ENCODE results near the gene ZP2. TPM values are rescaled to one million over a fixed set of nuclear protein-coding genes. Genes with fewer than 3 reads are reported as not detected.

ZP2 gene
- total RNA-seq, 1 experiment from 2014 or later = not detected

DNA sequence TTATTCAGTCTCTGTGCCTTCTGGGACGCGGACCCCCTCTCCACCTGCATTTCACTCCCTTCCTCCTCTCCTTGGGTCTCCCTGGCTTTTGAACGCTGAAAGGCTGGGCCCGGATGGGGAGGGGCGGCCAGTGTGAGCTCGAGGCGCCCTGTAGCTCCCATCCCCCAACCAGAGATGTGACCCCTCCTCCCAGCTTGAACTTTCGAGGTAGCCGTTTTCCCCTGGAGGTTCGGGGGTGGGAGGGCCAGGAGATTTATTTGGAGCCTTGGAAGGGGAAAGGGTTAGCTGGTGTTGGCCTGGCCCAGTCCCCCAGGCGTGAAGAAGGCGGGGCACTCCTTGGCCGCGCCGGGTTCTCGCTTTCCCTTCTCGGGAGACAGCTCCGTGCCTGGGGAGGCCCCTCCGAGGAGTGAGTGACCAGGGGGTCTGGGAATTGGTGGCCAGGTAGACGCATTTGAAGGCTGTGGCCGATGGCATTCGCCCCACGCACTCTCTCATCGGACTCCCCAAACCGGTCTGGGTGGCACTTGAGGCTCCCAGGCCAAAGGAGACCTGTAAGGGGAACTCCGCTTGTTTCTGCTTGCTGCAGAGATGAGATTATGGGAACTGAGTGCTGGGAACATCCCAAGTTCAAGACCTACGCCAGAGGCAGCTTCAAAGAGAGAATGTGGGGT lies 52.0 kb downstream of the ZP2 start:
- TF ChIP-seq EZH2 (IDR thresholded peaks at IDR 0.05; ENCODE audit: low read length, unreplicated experiment) (no peak), EZH2phosphoT487 (IDR thresholded peaks at IDR 0.05; ENCODE audit: borderline replicate concordance, low read length) (no peak)
- TF ChIP-seq, protein P1, sequence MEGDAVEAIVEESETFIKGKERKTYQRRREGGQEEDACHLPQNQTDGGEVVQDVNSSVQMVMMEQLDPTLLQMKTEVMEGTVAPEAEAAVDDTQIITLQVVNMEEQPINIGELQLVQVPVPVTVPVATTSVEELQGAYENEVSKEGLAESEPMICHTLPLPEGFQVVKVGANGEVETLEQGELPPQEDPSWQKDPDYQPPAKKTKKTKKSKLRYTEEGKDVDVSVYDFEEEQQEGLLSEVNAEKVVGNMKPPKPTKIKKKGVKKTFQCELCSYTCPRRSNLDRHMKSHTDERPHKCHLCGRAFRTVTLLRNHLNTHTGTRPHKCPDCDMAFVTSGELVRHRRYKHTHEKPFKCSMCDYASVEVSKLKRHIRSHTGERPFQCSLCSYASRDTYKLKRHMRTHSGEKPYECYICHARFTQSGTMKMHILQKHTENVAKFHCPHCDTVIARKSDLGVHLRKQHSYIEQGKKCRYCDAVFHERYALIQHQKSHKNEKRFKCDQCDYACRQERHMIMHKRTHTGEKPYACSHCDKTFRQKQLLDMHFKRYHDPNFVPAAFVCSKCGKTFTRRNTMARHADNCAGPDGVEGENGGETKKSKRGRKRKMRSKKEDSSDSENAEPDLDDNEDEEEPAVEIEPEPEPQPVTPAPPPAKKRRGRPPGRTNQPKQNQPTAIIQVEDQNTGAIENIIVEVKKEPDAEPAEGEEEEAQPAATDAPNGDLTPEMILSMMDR (conservative IDR thresholded peaks at IDR 0.05; ENCODE audit: low read depth, low read length) = no peak
- Histone ChIP-seq H3K79me2 (ENCODE audit: low read length) (peaks cover 12% of the 10 kb centered on the region), H3K4me1 (ENCODE audit: insufficient read depth, low read length) (peaks cover 49% of the 10 kb centered on the region), H3K9me3 (ENCODE audit: low read length) (no peaks in the 10 kb centered on the region), H3K9ac (ENCODE audit: low read length) (peak overlapping the region; percentile 72), H3K27me3 (ENCODE audit: low read length) (no peaks in the 10 kb centered on the region), H3F3A (ENCODE audit: low read length, unreplicated experiment) (no peaks in the 10 kb centered on the region), H4K20me1 (ENCODE audit: low read length) (no peaks in the 10 kb centered on the region; the same call in 1 of the 2 replicates), H3K36me3 (ENCODE audit: low read depth, low read length) (no peaks in the 10 kb centered on the region), H3K9me2 (replicated peaks; ENCODE audit: low read length) (no peaks in the 10 kb centered on the region), H3K27ac (ENCODE audit: low read length) (peak overlapping the region; percentile 36), H2AFZ (ENCODE audit: low read length) (peak overlapping the region; percentile 87), H3K4me3 (ENCODE audit: low read length) (peak overlapping the region; percentile 87), H3K4me2 (ENCODE audit: low read length) (peak overlapping the region; percentile 99)
- BruUV-seq (replicated peaks) = no TSS peak
- POLR2A ChIA-PET (ENCODE audit: unreplicated experiment) = interaction anchor here (0.5 to 0.7 kb wide), 2 partner anchors 10 to 131 kb away, joined by 4 to 8 read pairs; no protein-coding TSS in a partner anchor
- DNase-seq (peak; percentile 54), ATAC-seq (peak; percentile 23)
- intact Hi-C loops (cut with micrococcal nuclease) = loop anchor here (5.0 kb wide), 1 partner anchor 1163 kb away; no protein-coding TSS in a partner anchor
- CTCF ChIA-PET = interaction anchor here (1.6 kb wide), 1 partner anchor 29 kb away, joined by 10 read pairs; no protein-coding TSS in a partner anchor

DNA sequence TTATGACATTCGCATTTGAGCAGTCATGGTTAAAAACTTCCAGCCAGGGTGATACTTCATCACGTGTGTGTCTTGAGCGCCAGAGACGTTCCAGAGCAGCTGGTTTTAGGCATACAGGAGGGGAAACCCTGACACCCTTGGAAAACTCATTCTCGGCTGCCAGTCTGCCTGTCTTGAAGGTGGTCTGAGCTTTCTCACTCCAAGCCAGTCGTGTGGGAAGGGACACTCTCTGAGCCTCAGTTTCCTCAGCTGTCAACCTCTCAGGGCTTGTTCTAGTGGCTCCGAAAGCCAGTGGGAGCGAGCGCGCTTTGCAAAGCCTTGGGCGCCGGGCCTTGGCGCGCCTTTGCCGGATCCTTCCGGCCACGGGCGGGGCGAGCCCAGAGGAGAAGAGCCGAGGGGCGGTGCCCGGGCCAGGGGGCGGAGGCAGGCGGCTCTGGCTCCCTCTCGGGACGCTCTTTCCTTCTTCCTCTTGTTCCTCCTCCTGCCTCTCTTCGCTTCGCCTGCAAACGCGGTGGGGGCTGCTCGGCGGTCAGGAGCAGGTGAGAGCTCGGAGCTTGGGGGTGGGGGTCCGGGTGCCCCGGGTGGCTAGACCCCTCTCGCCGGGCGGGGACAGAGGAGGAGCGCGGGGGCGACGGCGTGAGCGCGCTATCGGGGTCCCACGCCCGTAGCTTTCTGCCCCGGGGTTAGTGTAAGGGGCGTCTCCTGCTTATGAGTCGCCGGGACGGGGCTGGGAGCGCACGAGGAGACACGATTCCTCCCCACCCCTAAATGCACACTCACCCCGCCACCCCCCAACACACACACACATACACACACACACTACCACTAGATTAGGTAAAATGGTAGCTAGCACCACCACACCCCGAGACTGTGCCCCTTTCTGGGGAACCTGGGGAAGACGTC lies 52.9 kb downstream of the ZP2 start, which contains the start of gene LDAF1:
Gene LDAF1, plus strand, starts transcription at position 467 of the 903 bp plus-strand sequence. CDS start 2,509 bp downstream, outside the sequence.
- peak; percentile 90 for ATAC-seq
- H3K79me2 ChIP-seq (ENCODE audit: low read length) = peaks cover 12% of the 10 kb centered on the region
- no peaks in the 10 kb centered on the region; the same call in 1 of the 2 replicates for H4K20me1 ChIP-seq (ENCODE audit: low read length)
- H3K9ac ChIP-seq (ENCODE audit: low read length) = peak within 1 kb of the TSS; percentile 72
- peak within 1 kb of the TSS; percentile 87 for H2AFZ ChIP-seq (ENCODE audit: low read length)
- H3K36me3 ChIP-seq (ENCODE audit: low read depth, low read length) = no peaks in the 10 kb centered on the region
- TF ChIP-seq EZH2phosphoT487 (IDR thresholded peaks at IDR 0.05; ENCODE audit: borderline replicate concordance, low read length) (no peak), EZH2 (IDR thresholded peaks at IDR 0.05; ENCODE audit: low read length, unreplicated experiment) (no peak)
- TF ChIP-seq, protein P1 (conservative IDR thresholded peaks at IDR 0.05; ENCODE audit: low read depth, low read length) = no peak
- intact Hi-C loops (cut with micrococcal nuclease) = loop anchor here (5.0 kb wide), 1 partner anchor 1164 kb away; no protein-coding TSS in a partner anchor
- H3K9me2 ChIP-seq (replicated peaks; ENCODE audit: low read length) = no peaks in the 10 kb centered on the region
- TSS peak; percentile 40 for BruUV-seq (replicated peaks)
- H3K9me3 ChIP-seq (ENCODE audit: low read length) = no peaks in the 10 kb centered on the region
- H3K4me2 ChIP-seq (ENCODE audit: low read length) = peak within 1 kb of the TSS; percentile 99
- H3K4me3 ChIP-seq (ENCODE audit: low read length) = peak within 1 kb of the TSS; percentile 87
- peak within 1 kb of the TSS; percentile 36 for H3K27ac ChIP-seq (ENCODE audit: low read length)
- CTCF ChIA-PET = interaction anchor here (1.5 to 1.6 kb wide), 2 partner anchors 30 to 142 kb away, joined by 4 to 10 read pairs; no protein-coding TSS in a partner anchor
- H3K4me1 ChIP-seq (ENCODE audit: insufficient read depth, low read length) = peaks cover 39% of the 10 kb centered on the region
- POLR2A ChIA-PET (ENCODE audit: unreplicated experiment) = interaction anchor here (0.5 to 0.7 kb wide), 3 partner anchors 11 to 145 kb away, joined by 4 to 8 read pairs (median 5); no protein-coding TSS in a partner anchor
- H3F3A ChIP-seq (ENCODE audit: low read length, unreplicated experiment) = no peaks in the 10 kb centered on the region
- no peaks in the 10 kb centered on the region for H3K27me3 ChIP-seq (ENCODE audit: low read length)
- DNase-seq = peak; percentile 76

Data from PC-3 (cell line).